Esophagus muscularis mucosa (tissue), 3 donors: ENCODE measurements around the gene MRPL19.

ENCODE experiments used
- CTCF ChIP-seq, 3 experiments: fragments of 200-600 bp in 2 of 3; fragments of 450-650 bp in 1 of 3; sonication (generic) in 2 of 3; IDR thresholded peaks; one replicate each; pipeline ENCODE4 v1.5.1; 2017 to 2019; ENCODE audit warnings: antibody characterized with exemption in 3 of 3, mild to moderate bottlenecking in 2 of 3, moderate library complexity in 1 of 3
- POLR2A ChIP-seq: fragments of 450-650 bp; IDR thresholded peaks from one replicate; pipeline ENCODE4 v1.6.1; 2017; ENCODE audit warnings: antibody characterized with exemption, moderate library complexity, mild to moderate bottlenecking, low read depth
- POLR2AphosphoS5 ChIP-seq, 2 donors: sonication (generic); formaldehyde crosslinking; IDR thresholded peaks; one replicate each; pipeline ENCODE4 v1.6.1; 2017; ENCODE audit warnings: antibody characterized with exemption in 2 of 2

DNA sequence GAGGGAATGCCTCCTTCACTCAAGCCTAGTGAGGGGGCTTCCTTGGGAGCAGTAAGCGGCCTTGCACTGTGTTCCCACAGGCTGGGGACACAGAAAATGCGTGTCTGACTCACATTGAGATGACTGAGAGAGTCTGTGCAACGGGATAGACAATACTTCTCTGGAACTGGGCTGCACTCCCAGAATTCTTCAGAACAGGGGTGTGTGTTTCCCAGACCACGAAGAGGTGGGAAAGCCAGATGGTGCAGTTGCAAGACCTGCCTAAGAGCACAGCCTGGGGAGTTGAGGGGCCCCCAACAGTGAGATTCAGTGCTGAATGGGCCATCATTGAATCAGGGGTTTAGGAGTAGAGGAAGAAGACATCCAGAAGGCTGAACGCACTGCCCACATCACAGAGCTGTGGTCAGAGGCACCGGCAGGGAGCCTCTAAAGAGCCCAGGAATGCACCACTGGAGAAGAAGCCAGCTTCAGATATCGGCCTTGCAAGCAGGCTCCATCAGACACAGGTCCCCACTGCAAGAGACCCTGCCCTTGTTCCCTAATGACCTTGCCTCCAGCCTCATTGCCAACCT lies 36.6 kb upstream of the MRPL19 start:
- TF ChIP-seq CTCF (IDR thresholded peaks at IDR 0.05) (no peak), POLR2AphosphoS5 (IDR thresholded peaks at IDR 0.05) (no peak), POLR2A (no peak)
